Endodermal cell (in vitro differentiated cells): ENCODE measurements around the gene INKA2. TPM values are rescaled to one million over a fixed set of nuclear protein-coding genes. Genes with fewer than 3 reads are reported as not detected.
A peak's percentile ranks its signal among the peaks of the same experiment; 100 is the strongest.

ENCODE experiments used
- DNase-seq: peaks from one replicate; pipeline ENCODE4 v3.0.0-alpha.2; 2017
- H3K27ac ChIP-seq: 2 replicates; pipeline ENCODE4 v1.5.1; 2013; ENCODE audit warnings: mild to moderate bottlenecking, low read depth, low read length, moderate library complexity
- H3K27me3 ChIP-seq: 2 replicates; pipeline ENCODE4 v1.6.1; 2013; ENCODE audit warnings: mild to moderate bottlenecking, low read length, moderate library complexity; ENCODE audit not compliant: insufficient read depth, control insufficient read depth, poor library complexity, severe bottlenecking
- H3K36me3 ChIP-seq: 2 replicates; pipeline ENCODE4 v1.7.0; 2013; ENCODE audit warnings: mild to moderate bottlenecking, low read length, moderate library complexity; ENCODE audit not compliant: control insufficient read depth, insufficient read depth
- H3K4me1 ChIP-seq: one replicate; pipeline ENCODE4 v1.7.0; 2013; ENCODE audit warnings: low read length; ENCODE audit not compliant: control insufficient read depth, insufficient read depth
- H3K4me3 ChIP-seq: 2 replicates; pipeline ENCODE4 v1.5.1; 2013; ENCODE audit warnings: mild to moderate bottlenecking, low read length, moderate library complexity
- H3K9ac ChIP-seq: 2 replicates; pipeline ENCODE4 v1.6.1; 2013; ENCODE audit warnings: mild to moderate bottlenecking, low read length, moderate library complexity; ENCODE audit not compliant: poor library complexity, severe bottlenecking; ENCODE audit errors: extremely low read depth
- H3K9me3 ChIP-seq: 2 replicates; pipeline ENCODE4 v1.6.1; 2013; ENCODE audit warnings: mild to moderate bottlenecking, low read length, moderate library complexity; ENCODE audit not compliant: control insufficient read depth
- H3K27ac Mint-ChIP-seq: 2 replicates; pipeline ENCODE4 v1.8.0; 2020; ENCODE audit warnings: mixed read lengths
- H3K27me3 Mint-ChIP-seq: 2 replicates; pipeline ENCODE4 v1.8.0; 2021; ENCODE audit warnings: mild to moderate bottlenecking, mixed read lengths; ENCODE audit not compliant: insufficient read depth
- H3K36me3 Mint-ChIP-seq: 2 replicates; pipeline ENCODE4 v1.8.0; 2020; ENCODE audit warnings: low read depth, mixed read lengths
- H3K4me1 Mint-ChIP-seq: 2 replicates; pipeline ENCODE4 v1.8.0; 2020; ENCODE audit warnings: mixed read lengths
- H3K4me3 Mint-ChIP-seq: 2 replicates; pipeline ENCODE4 v1.8.0; 2020; ENCODE audit warnings: mild to moderate bottlenecking, moderate library complexity, mixed read lengths
- H3K9me3 Mint-ChIP-seq: 2 replicates; pipeline ENCODE4 v1.8.0; 2020; ENCODE audit warnings: mild to moderate bottlenecking, mixed read lengths
- CTCF ChIP-seq: fragments of 200-600 bp; sonication (generic); conservative IDR thresholded peaks from 2 replicates; pipeline ENCODE4 v1.5.0; 2021; ENCODE audit warnings: antibody characterized with exemption, mild to moderate bottlenecking
- WGBS, 2 experiments: methylation state at CpG; one replicate each; pipeline versions ENCODE4 v1.1.5 to v1.1.7; 2013; ENCODE audit warnings: missing lambda C conversion rate in 2 of 2, mixed read lengths in 1 of 2; ENCODE audit not compliant: insufficient coverage in 1 of 2, insufficient read length in 1 of 2; 5-methylcytosine and 5-hydroxymethylcytosine counted together
- total RNA-seq, 2 donors: library from RNA; stranded (reverse); fragmentation: NEBNext Ultra II Directional in 1 of 2; extraction: Animal tissue kit (Norgen Biotek cat#: 25700) in 1 of 2; gene quantifications; 2 replicates in 1 of 2; 3 replicates in 1 of 2; pipeline ENCODE4 v1.2.1, GENCODE V29; 2021

The INKA2 gene
- total RNA-seq, 2 donors from 2014 or later: 1.4 to 1.9 TPM

DNA sequence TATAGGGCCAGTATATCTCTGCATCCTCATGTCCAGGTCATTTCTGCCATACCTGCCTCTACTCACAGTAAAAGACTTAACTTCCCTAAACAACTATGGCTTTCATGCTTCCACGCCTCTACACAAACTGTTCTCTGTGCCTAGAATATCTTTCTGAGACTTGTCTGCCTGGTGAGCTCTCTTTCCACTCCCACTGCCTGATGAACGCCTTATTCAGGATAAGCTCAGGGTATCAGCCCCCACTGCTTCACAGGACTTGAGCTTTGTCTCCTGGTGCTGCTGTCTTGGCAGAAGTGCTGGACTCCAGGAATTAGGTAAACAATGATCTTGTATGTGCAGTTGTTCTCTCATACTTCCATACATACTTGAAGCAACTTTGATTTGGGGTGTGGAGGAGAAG lies 11.7 kb upstream of the INKA2 start:
- H3K9me3 ChIP-seq: no peaks in the 10 kb centered on the region
- H3K9ac ChIP-seq: no peak overlapping the region
- H3K27ac Mint-ChIP-seq: no peak overlapping the region
- H3K36me3 ChIP-seq: no peaks in the 10 kb centered on the region
- H3K27me3 ChIP-seq: no peaks in the 10 kb centered on the region
- no peak overlapping the region for H3K4me3 Mint-ChIP-seq
- H3K27ac ChIP-seq: no peak overlapping the region
- WGBS, 2 experiments: 80 to 91% methylated on average over 2 of the region's 2 CpGs
- no peak for DNase-seq
- H3K4me1 Mint-ChIP-seq: peaks cover 6% of the 10 kb centered on the region
- H3K27me3 Mint-ChIP-seq: peaks cover 6% of the 10 kb centered on the region
- no peak overlapping the region for H3K4me3 ChIP-seq
- no peaks in the 10 kb centered on the region for H3K36me3 Mint-ChIP-seq
- H3K4me1 ChIP-seq: peaks cover 5% of the 10 kb centered on the region
- H3K9me3 Mint-ChIP-seq: no peaks in the 10 kb centered on the region
- no peak for TF ChIP-seq CTCF

- no peak for DNase-seq
- H3K27ac ChIP-seq: peak overlapping the region; percentile 9
- H3K9ac ChIP-seq: no peak overlapping the region
- WGBS, 2 experiments: 84 to 87% methylated on average over 3 of the region's 3 CpGs
- Mint-ChIP-seq H3K4me3 (no peak overlapping the region), H3K36me3 (no peaks in the 10 kb centered on the region), H3K27me3 (peaks cover 7% of the 10 kb centered on the region), H3K9me3 (no peaks in the 10 kb centered on the region), H3K4me1 (peaks cover 3% of the 10 kb centered on the region), H3K27ac (no peak overlapping the region)
- no peaks in the 10 kb centered on the region for H3K9me3 ChIP-seq
- H3K4me3 ChIP-seq: no peak overlapping the region
- no peak for TF ChIP-seq CTCF
- H3K4me1 ChIP-seq: peaks cover 5% of the 10 kb centered on the region
- H3K27me3 ChIP-seq: no peaks in the 10 kb centered on the region
- H3K36me3 ChIP-seq: no peaks in the 10 kb centered on the region
Measured at GRCh38 chr1:111749628-111750027, 10.4 kb upstream of the INKA2 start.

GRCh38 chr1:111747947-111748346 lies 8.8 kb upstream of the INKA2 start:
- no peak overlapping the region for H3K27ac ChIP-seq
- peaks cover 2% of the 10 kb centered on the region for H3K4me1 Mint-ChIP-seq
- no peak overlapping the region for H3K4me3 Mint-ChIP-seq
- H3K9me3 ChIP-seq: no peaks in the 10 kb centered on the region
- H3K4me3 ChIP-seq: no peak overlapping the region
- no peak for TF ChIP-seq CTCF
- H3K27ac Mint-ChIP-seq: no peak overlapping the region
- DNase-seq: no peak
- H3K36me3 ChIP-seq: no peaks in the 10 kb centered on the region
- peaks cover 5% of the 10 kb centered on the region for H3K4me1 ChIP-seq
- 87 to 91% methylated on average over 4 of the region's 4 CpGs for WGBS, 2 experiments
- no peaks in the 10 kb centered on the region for H3K36me3 Mint-ChIP-seq
- no peaks in the 10 kb centered on the region for H3K9me3 Mint-ChIP-seq
- H3K27me3 Mint-ChIP-seq: peaks cover 18% of the 10 kb centered on the region
- H3K9ac ChIP-seq: no peak overlapping the region
- no peaks in the 10 kb centered on the region for H3K27me3 ChIP-seq
